ENCODE data around the gene PRDX5. TPM values are rescaled to one million over a fixed set of nuclear protein-coding genes. Genes with fewer than 3 reads are reported as not detected.

Gene PRDX5
- total and polyA plus RNA-seq, 9 of the 15 experiments (the other 6 are each of a cell fraction or from before 2014, with no cell fraction given), result 40.8 to 327 (median 204) TPM

- no peaks in the 10 kb centered on the region; the same call in 2 of the 3 replicates for H3K36me3 ChIP-seq (ENCODE audit: control insufficient read depth, insufficient read depth, low read length)
- H3K79me2 ChIP-seq (ENCODE audit: control insufficient read depth, insufficient read depth, low read length), result no peaks in the 10 kb centered on the region
- ChIA-PET CTCF (ENCODE audit: low intra/inter-chr PET ratio) (no interaction called here), POLR2A (interaction anchor here (0.5 to 1.7 kb wide), 8 partner anchors 10 to 409 kb away, joined by 3 to 9 read pairs (median 3); partner anchors contain the start of genes PRDX5, RASGRP2, STIP1 and TRMT112)
- BruUV-seq (replicated peaks), result no TSS peak
- H3K27ac ChIP-seq (ENCODE audit: extremely low read depth, low read depth, low read length), result peak overlapping the region; percentile 65; the same call in 2 of the 3 replicates
- no peaks in the 10 kb centered on the region for H3K27me3 ChIP-seq (ENCODE audit: control insufficient read depth in 2 of 2, insufficient read depth in 2 of 2, low read length in 2 of 2)
- no peaks in the 10 kb centered on the region for H4K20me1 ChIP-seq (replicated peaks; ENCODE audit: control insufficient read depth, insufficient read depth, low read length)
- no peaks in the 10 kb centered on the region; the same call in 1 of the 2 replicates for H3K9me3 ChIP-seq (replicated peaks; ENCODE audit: control insufficient read depth, insufficient read depth, low read depth, low read length)
- 5% methylated on average over 13 of the region's 13 CpGs for WGBS (ENCODE audit: insufficient coverage, low coverage, missing lambda C conversion rate)
- FAIRE-seq (peak; percentile 100), DNase-seq (ENCODE audit: extremely low read depth in 1 of 4, low spot score in 3 of 4) (peak; percentile 94 to 98 (median 96)), ATAC-seq (peak; percentile 96)
- no peak overlapping the region for H2AFZ ChIP-seq (ENCODE audit: low read depth, low read length)
- H3K4me1 ChIP-seq (replicated peaks in 1 of 2; ENCODE audit: control insufficient read depth in 2 of 2, insufficient read depth in 2 of 2, low read length in 2 of 2), result peaks cover 42 to 51% of the 10 kb centered on the region in 2 experiments
- no peaks in the 10 kb centered on the region for H3K9me1 ChIP-seq (ENCODE audit: control insufficient read depth, insufficient read depth, low read length)
- in situ Hi-C loops (cut with MboI) (no loop called here), intact Hi-C loops (cut with micrococcal nuclease) (loop anchor here (1.0 kb wide), 1 partner anchor 20 kb away; no protein-coding TSS in a partner anchor)
- no peak overlapping the region for H3K4me3 ChIP-seq
- peak overlapping the region; percentile 48 for H3K4me2 ChIP-seq (ENCODE audit: insufficient read depth, low read length)
- peak overlapping the region in 1 of 2 experiments; percentile 33; a peak in 2 of 4 replicates for H3K9ac ChIP-seq (ENCODE audit: insufficient read depth in 1 of 2, low read depth in 2 of 2, low read length in 2 of 2)
- TF ChIP-seq E2F1 (CRISPR knock-in tag; IDR thresholded peaks at IDR 0.05) (no peak), TCF15 (CRISPR knock-in tag; IDR thresholded peaks at IDR 0.05) (no peak), NEUROD1 (IDR thresholded peaks at IDR 0.05; ENCODE audit: borderline replicate concordance, low read depth, low read length, partially characterized antibody) (peak; percentile 93), HDAC2 (IDR thresholded peaks at IDR 0.05) (peak; percentile 95), KDM1A (IDR thresholded peaks at IDR 0.05) (peak; percentile 92 to 93), ZNF76 (CRISPR knock-in tag; IDR thresholded peaks at IDR 0.05; ENCODE audit: borderline replicate concordance) (no peak), ZNF584 (CRISPR knock-in tag; IDR thresholded peaks at IDR 0.05; ENCODE audit: low read depth) (peak; percentile 87), CBX5 (IDR thresholded peaks at IDR 0.05; ENCODE audit: borderline replicate concordance, low read depth) (0 out of 2 replicates have a peak, but pooled peaks have one; percentile 24), EP300 (IDR thresholded peaks at IDR 0.05; ENCODE audit: low read length) (peak; percentile 98), ZNF592 (IDR thresholded peaks at IDR 0.05) (peak; percentile 45; the same call in 1 of the 2 replicates), ETV1 (tag; conservative IDR thresholded peaks at IDR 0.05; ENCODE audit: low read depth) (peak; percentile 55; the same call in 1 of the 2 replicates), ZNF212 (CRISPR knock-in tag; IDR thresholded peaks at IDR 0.05) (no peak), CGGBP1 (CRISPR knock-in tag; IDR thresholded peaks at IDR 0.05) (no peak), NFE2 (IDR thresholded peaks at IDR 0.05; ENCODE audit: low read depth) (peak; percentile 88)
These were observed 17.1 kb downstream of the PRDX5 start for GRCh38 chr11:64334764-64335735.
